Hepatic stellate cell (primary cell): ENCODE results near the gene CDH13.

ENCODE experiments used
- DNase-seq: peaks from one replicate; pipeline ENCODE4 v3.0.0; 2011; ENCODE audit warnings: low spot score

Gene CDH13

DNA sequence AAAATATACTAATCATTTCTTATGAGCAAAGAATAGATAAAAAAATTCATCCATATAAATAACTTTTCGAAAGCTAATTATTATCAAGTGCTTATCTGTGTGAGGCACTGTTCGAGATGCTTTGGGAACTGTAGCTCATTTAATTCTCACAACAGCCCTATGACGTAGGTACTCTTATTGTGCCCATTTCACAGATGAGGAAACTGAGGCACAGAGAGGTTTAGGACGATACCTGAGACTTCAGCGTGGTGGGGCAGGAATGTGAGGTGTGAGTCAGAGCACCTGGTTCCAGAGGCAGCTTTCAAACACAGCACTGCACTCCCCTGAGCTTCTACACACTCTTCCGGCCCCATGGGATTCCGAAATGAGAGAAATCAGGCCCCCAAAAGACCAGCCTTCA lies 995.2 kb downstream of the CDH13 start:
- no peak for DNase-seq

DNA sequence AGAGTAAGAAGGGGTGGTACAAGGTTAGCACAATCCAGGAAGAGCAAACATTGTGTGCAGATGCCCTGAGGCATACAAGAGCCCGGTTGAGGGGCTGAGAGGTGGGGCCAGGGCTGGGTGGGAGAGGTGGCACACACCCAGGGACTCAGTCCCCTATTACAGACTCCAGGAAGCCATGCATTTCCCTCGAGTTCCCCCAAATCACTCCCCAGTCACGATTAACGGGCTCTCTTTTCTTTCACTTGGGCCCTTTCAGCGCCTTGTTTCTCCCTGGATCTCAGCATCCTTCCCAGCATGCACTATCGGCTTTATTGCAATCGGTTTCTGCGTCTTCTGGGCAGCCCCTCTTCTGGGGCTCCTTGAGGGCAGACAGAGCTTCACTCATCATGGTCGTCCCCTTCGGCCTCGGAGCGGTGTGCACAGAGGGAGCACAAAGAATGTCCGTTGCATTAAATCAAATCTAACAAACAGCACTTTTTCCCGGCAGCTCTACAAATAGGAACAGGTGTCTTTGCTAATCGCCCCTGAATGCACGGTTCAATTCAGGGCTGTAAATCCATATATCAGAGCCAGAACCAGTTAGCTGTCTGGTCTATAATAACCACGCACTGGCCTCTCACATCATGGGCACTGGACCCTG lies 996.4 kb downstream of the CDH13 start:
- no peak for DNase-seq

DNA sequence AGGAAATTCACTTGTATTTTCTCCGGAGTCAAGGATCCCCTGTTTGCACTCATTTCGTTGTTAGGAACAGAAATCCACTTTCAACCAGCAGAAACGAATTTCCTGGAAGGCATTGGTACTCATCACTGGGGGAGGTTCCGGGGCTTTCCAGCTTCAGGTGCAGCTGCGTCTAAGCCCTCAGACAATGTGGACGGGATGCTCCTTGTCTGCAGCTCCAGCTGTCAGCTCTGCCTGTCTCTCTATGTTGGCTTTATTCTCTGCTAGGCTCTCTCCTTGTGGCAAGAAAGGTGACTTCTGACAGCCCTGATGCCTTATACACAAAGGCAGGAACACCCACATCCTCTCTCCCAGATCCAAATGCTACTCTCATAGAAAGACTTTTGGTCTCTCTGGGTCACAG lies 997.1 kb downstream of the CDH13 start:
- no peak for DNase-seq

- no peak for DNase-seq
Measured at GRCh38 chr16:83624429-83625120, 997.8 kb downstream of the CDH13 start.

DNA sequence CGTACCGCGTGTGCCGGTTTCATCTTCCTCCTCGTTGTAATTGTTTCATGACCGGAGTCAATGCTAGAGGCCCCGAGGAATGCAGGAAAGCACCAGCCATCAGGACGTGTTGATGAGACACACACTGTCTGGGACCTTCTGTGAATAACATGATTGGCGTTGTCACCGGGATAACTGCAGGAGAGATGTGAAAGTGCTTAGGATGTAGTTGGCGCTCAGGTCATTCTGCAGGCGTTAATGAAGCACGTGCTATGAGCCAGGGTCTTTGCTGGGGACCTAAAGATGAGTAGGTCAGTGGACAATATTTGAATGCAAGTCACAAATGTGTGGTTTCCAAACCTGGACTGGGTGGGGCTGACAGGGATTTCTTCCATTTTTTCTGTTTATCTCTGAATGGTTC lies 999.4 kb downstream of the CDH13 start:
- no peak for DNase-seq

DNA sequence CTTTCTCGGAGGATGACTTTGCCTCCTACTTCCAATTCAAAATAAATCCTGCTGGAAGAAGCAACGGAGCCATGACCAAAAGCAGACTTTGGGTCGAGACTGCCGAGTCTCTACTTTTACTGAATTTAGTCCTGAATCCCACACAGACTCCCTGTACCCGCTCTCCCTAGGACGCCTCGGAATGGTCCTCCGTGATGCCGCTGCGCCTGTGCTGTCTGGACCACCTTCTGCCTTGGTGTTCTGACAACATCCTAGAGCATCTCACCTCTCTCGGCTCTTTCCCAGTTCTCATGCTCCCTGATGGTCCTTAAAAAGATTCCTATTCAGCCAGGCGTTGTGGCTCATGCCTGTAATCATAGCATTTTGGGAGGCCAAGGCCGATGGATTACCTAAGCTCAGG lies 999.9 kb downstream of the CDH13 start:
- no peak for DNase-seq

DNA sequence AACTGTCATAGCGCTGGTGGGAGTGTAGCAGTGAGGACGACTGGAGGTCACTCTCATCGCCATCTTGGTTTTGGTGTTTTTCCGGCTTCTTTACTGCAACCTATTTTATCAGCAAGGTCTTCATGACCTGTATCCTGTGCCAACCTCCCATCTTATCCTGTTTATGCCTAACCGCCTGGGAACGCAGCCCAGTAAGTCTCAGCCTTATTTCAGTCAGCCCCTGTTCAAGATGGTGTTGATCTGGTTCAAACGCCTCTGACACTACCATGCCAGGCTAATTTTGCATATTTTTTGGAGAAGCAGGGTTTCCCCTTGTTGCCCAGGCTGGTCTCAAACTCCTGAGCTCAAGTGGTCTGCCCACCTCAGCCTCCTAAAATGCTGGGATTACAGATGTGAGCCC lies 1001.2 kb downstream of the CDH13 start:
- DNase-seq = no peak

GRCh38 chr16:83629426-83629825 lies 1002.7 kb downstream of the CDH13 start:
- no peak for DNase-seq

- no peak for DNase-seq
Measured at GRCh38 chr16:83629836-83630235, 1003.1 kb downstream of the CDH13 start.

GRCh38 chr16:83630979-83631378 lies 1004.2 kb downstream of the CDH13 start:
- no peak for DNase-seq

DNA sequence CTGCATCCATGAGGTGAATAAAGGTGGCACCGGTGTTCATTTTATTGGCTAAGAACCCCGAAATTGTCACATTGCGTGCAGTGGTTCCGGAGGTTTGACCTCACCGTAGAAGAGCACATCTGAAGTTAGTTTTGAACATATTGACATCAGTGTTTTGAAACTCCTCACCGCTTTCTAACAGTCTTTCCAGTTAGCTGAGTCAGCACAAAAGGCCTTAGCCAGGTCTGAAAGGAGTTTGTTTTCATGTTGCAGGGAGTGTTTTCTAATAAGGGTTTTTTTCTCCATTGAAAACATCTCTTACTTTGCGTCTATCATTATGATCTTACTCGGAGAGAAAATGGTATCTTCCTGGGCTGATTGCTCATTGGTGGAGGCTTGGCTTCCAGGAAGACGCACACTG lies 1006.5 kb downstream of the CDH13 start:
- DNase-seq = no peak

DNA sequence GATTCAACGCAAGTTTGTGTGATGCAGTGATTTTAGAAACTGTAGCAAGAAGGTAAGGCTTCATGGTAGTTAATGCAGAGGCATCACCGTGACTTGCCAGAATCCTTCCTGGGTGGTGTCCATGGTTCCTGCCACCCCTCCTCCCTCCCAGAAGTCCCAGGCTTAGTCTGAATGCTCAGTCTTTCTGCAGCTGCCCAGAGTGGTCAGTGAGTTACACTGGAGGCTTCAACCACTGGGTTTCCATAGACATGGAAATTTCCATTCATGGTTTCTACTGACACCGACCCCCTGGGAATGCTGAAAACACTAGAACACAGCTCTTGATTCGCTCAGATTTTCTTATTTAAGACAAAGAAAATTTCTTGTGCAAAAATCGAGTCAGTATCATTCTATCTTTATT lies 1021.6 kb downstream of the CDH13 start:
- no peak for DNase-seq

- DNase-seq = no peak
Measured at GRCh38 chr16:83651871-83652270, 1025.1 kb downstream of the CDH13 start.

DNA sequence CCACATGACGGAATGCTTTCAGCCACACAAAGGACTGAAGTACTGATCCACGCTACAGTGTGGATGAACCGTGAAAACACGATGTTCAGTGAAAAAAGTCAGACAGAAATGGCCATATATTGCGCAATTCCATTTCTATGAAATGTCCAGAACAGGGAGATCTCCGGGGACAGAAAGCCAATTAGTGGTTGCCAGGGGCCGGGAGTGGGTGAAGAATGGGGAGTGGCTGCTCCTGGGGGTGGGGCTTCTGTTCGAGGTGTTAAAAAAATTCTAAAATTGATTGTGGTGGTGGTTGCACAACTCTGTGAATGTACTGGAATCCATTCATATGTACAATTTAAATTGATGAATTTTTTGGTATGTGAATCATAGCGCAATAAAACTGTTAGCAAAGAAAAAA lies 1026.2 kb downstream of the CDH13 start:
- DNase-seq = no peak

GRCh38 chr16:83653785-83654184 lies 1027.0 kb downstream of the CDH13 start:
- DNase-seq = peak; percentile 23

DNA sequence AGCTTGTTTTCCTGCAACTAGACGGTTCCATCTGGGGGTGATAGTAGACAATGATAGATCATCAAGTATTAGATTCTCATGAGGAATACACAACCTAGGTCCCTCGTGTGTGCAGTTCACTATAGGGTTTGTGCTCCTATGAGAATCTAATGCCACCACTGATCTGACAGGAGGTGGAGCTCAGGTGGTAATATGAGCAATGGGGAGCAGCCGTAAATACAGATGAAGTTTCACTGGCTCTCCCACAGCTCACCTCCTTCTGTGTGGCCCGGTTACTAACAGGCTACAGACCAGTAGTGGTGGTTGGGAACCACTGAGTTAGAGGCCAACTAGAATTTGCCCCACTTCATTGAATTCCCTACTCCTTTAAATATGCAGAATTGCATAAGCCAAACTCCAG lies 1033.5 kb downstream of the CDH13 start:
- no peak for DNase-seq

GRCh38 chr16:83661656-83662055 lies 1034.9 kb downstream of the CDH13 start:
- no peak for DNase-seq

DNA sequence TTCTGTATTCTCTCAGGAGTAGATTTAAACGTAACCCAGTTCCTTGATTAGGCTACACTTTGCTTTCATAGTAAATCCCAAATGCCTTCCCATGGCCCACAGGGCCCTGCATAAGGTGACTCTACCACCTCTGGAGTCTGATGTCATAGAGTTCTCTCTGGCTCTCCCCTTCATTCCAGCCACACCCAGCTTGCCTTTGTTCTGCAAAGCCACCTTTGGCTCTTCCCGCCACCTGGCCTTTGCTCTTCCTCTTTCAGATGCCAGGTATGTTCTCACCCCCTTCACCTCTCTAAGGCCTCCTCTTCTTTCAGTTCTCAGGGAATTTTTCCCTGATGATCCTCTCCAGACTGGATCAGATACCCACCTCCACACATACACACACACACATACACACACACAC lies 1039.7 kb downstream of the CDH13 start:
- DNase-seq = no peak

- DNase-seq = no peak
Measured at GRCh38 chr16:83669456-83669855, 1042.7 kb downstream of the CDH13 start.

- DNase-seq = no peak
Measured at GRCh38 chr16:83674931-83675535, 1048.3 kb downstream of the CDH13 start.

GRCh38 chr16:83676086-83676485 lies 1049.3 kb downstream of the CDH13 start:
- no peak for DNase-seq

DNA sequence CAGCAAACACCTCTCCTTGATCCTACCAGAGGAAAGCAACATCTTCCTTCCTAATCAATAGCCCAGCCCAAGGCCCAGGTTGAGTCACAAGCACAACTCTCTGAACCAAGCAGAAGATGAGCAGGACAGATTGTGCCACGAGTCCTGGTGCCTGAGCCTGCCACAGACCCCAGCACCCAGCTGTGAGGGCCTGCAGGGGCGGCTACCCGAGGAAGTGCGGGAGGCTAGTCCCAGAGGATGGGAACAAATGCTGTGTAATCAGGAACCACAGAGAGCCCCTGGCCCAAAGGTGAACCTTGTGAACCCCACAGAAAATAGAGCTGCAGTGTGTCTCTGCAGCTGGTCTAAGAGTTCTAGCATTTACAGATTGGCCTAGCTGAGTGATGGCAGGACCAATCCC lies 1054.2 kb downstream of the CDH13 start:
- no peak for DNase-seq

- no peak for DNase-seq
Measured at GRCh38 chr16:83681381-83681956, 1054.7 kb downstream of the CDH13 start.
